HepG2 (cell line): ENCODE results near the gene SEMA3G. TPM values are rescaled to one million over a fixed set of nuclear protein-coding genes. Genes with fewer than 3 reads are reported as not detected.

Experiments
- ATAC-seq: fragments of 200-7000 bp; cut with Tn5 transposase; 3 replicates; pipeline ENCODE4 v1.9.1; 2020; ENCODE audit warnings: mild to moderate bottlenecking, moderate library complexity
- BruUV-seq: library from RNA; stranded (reverse); fragments of 400-500 nt; replicated peaks from 2 replicates; lab custom pipeline; 2021; lab: Mats Ljungman, UMichigan
- CTCF ChIA-PET: fragments of 300-600 bp; formaldehyde crosslinking; extraction: SDS; loops from one replicate; lab custom pipeline; 2021; ENCODE audit warnings: low total read pairs, inconsistent platforms, low intra/inter-chr PET ratio; lab: Yijun Ruan, JAX
- POLR2A ChIA-PET: fragments of 350-600 bp; sonication (Branson Sonifier 250); formaldehyde crosslinking; loops from one replicate; lab custom pipeline; 2020; ENCODE audit warnings: antibody characterized with exemption, inconsistent platforms; lab: Yijun Ruan, JAX
- DNase-seq: peaks from one replicate; pipeline ENCODE4 v3.0.0-alpha.2; 2015; ENCODE audit warnings: low spot score
- FAIRE-seq: peaks from 3 replicates; lab custom pipeline; 2011; peaks lifted over from hg19 to GRCh38; lab: Jason Lieb, UNC
- H2AFZ ChIP-seq: one replicate; pipeline ENCODE4 v1.6.1; 2011; ENCODE audit warnings: low read length, inconsistent platforms
- H3K27ac ChIP-seq: fragments of 300-600 bp; 3 replicates; pipeline ENCODE4 v1.8.0; 2011; ENCODE audit warnings: mixed run types, mild to moderate bottlenecking, mixed read lengths, low read length, inconsistent platforms; ENCODE audit not compliant: insufficient read depth; ENCODE audit errors: extremely low read length
- H3K27me3 ChIP-seq, 2 experiments: fragments of 200-600 bp in 1 of 2; 2 replicates in 1 of 2; 3 replicates in 1 of 2; pipeline versions ENCODE4 v1.6.0 to v1.8.0; 2011; ENCODE audit warnings: low read length in 2 of 2, mild to moderate bottlenecking in 2 of 2, moderate library complexity in 2 of 2, inconsistent platforms in 1 of 2; ENCODE audit not compliant: insufficient read depth in 2 of 2, control insufficient read depth in 1 of 2
- H3K36me3 ChIP-seq, 2 experiments: fragments of 200-600 bp in 1 of 2; replicated peaks in 1 of 2; 2 replicates in 1 of 2; 3 replicates in 1 of 2; pipeline versions ENCODE4 v1.5.1 to v1.8.0; 2011; ENCODE audit warnings: low read length in 2 of 2, inconsistent platforms in 1 of 2; ENCODE audit not compliant: insufficient read depth in 2 of 2, control insufficient read depth in 1 of 2
- H3K4me1 ChIP-seq: 2 replicates; pipeline ENCODE4 v1.5.1; 2012; ENCODE audit warnings: low read length, inconsistent platforms; ENCODE audit not compliant: insufficient read depth
- H3K4me2 ChIP-seq: 2 replicates; pipeline ENCODE4 v1.6.0; 2011; ENCODE audit warnings: low read depth, low read length, inconsistent platforms
- H3K4me3 ChIP-seq, 3 experiments: fragments of 200-600 bp in 1 of 3; sonication (generic), shearing (Covaris generic) in 1 of 3; replicated peaks in 1 of 3; 2 replicates each; pipeline ENCODE4 v1.5.1; 2011 to 2016; ENCODE audit warnings: low read length in 3 of 3, inconsistent platforms in 2 of 3, low read depth in 2 of 3, mild to moderate bottlenecking in 2 of 3, control low read depth in 1 of 3, mixed read lengths in 1 of 3; ENCODE audit not compliant: insufficient read depth in 1 of 3
- H3K79me2 ChIP-seq: one replicate; pipeline ENCODE4 v1.6.1; 2011; ENCODE audit warnings: low read length, inconsistent platforms; ENCODE audit not compliant: insufficient read depth
- H3K9ac ChIP-seq: 2 replicates; pipeline ENCODE4 v1.6.0; 2011; ENCODE audit warnings: mild to moderate bottlenecking, low read depth, low read length, inconsistent platforms; ENCODE audit not compliant: insufficient read depth
- H3K9me3 ChIP-seq: 2 replicates; pipeline ENCODE4 v1.5.1; 2012; ENCODE audit warnings: mild to moderate bottlenecking, low read length
- H4K20me1 ChIP-seq: 2 replicates; pipeline ENCODE4 v1.6.0; 2011; ENCODE audit warnings: inconsistent platforms, mild to moderate bottlenecking, low read length, moderate library complexity; ENCODE audit not compliant: insufficient read depth
- ARID4A ChIP-seq: sonication (generic); formaldehyde crosslinking; IDR thresholded peaks from 2 replicates; pipeline ENCODE4 v1.5.0; 2020; ENCODE audit warnings: mild to moderate bottlenecking, missing genetic modification reagents, borderline replicate concordance
- ARNTL ChIP-seq: sonication (generic); formaldehyde crosslinking; IDR thresholded peaks from 2 replicates; pipeline ENCODE4 v1.4.0; 2020; ENCODE audit warnings: mild to moderate bottlenecking, missing genetic modification reagents
- ATF7-NPFF ChIP-seq: sonication (generic); formaldehyde crosslinking; IDR thresholded peaks from 2 replicates; pipeline ENCODE4 v1.8.1; 2023; ENCODE audit warnings: mild to moderate bottlenecking, low read depth, missing genetic modification reagents, moderate library complexity
- CENPX ChIP-seq: sonication (generic); formaldehyde crosslinking; IDR thresholded peaks from 2 replicates; pipeline ENCODE4 v1.9.0; 2021; ENCODE audit warnings: mild to moderate bottlenecking, missing genetic modification reagents, moderate library complexity
- MAX ChIP-seq: IDR thresholded peaks from 2 replicates; pipeline ENCODE4 v1.6.1; 2012; ENCODE audit warnings: inconsistent platforms
- SAP130 ChIP-seq: IDR thresholded peaks from 2 replicates; pipeline ENCODE4 v1.6.1; 2016; ENCODE audit warnings: low read depth
- XRCC5 ChIP-seq: fragments of 200-400 bp; formaldehyde crosslinking; optimal IDR thresholded peaks from 2 replicates; pipeline ENCODE3; 2017; ENCODE audit warnings: mild to moderate bottlenecking, low read length
- ZBTB4 ChIP-seq: sonication (generic); formaldehyde crosslinking; IDR thresholded peaks from 2 replicates; pipeline ENCODE4 v1.4.0; 2020; ENCODE audit warnings: missing genetic modification reagents, mild to moderate bottlenecking, borderline replicate concordance
- ZFP91 ChIP-seq: sonication (generic); formaldehyde crosslinking; IDR thresholded peaks from 2 replicates; pipeline ENCODE4 v1.9.0; 2022; ENCODE audit warnings: missing genetic modification reagents, mild to moderate bottlenecking, borderline replicate concordance
- ZNF253 ChIP-seq: sonication (generic); formaldehyde crosslinking; IDR thresholded peaks from 2 replicates; pipeline ENCODE4 v1.8.0; 2022; ENCODE audit warnings: mild to moderate bottlenecking, missing genetic modification reagents, borderline replicate concordance
- ZNF350 ChIP-seq: sonication (generic); formaldehyde crosslinking; IDR thresholded peaks from 2 replicates; pipeline ENCODE4 v1.4.0; 2020; ENCODE audit warnings: mild to moderate bottlenecking, low read depth, missing genetic modification reagents, borderline replicate concordance
- ZNF570 ChIP-seq: sonication (generic); formaldehyde crosslinking; IDR thresholded peaks from 2 replicates; pipeline ENCODE4 v1.4.0; 2020; ENCODE audit warnings: mild to moderate bottlenecking, missing genetic modification reagents, borderline replicate concordance
- WGBS: methylation state at CpG from one replicate; pipeline ENCODE4 v1.1.6; 2017; ENCODE audit warnings: low lambda C conversion rate; 5-methylcytosine and 5-hydroxymethylcytosine counted together
- in situ Hi-C: cut with HindIII; loops from 2 replicates; pipeline ENCODE4 v1.10.0; 2017; ENCODE audit warnings: low pct_unique_long_range_greater_than_20kb; ENCODE audit not compliant: extremely low pct_ligation_motif_present
- intact Hi-C: fragments of 100-400 bp; cut with micrococcal nuclease; formaldehyde crosslinking; loops from one replicate; pipeline ENCODE4 v1.10.0; 2022; ENCODE audit not compliant: unreplicated experiment
- polyA plus RNA-seq, 8 experiments: library from polyadenylated mRNA; depleted of rRNA in 3 of 8; stranded (reverse) in 7 of 8; unstranded in 1 of 8; fragments of >200 nt; fragmentation: Illumina TruSeq in 4 of 8; extraction: Trizol in 4 of 8; gene quantifications; 2 replicates each; pipeline versions ENCODE4 v1.2.1 to v1.2.3, GENCODE V29; 2011 to 2016; ENCODE audit warnings: low read depth in 4 of 8, missing spikeins in 1 of 8, mixed read lengths in 1 of 8; ENCODE audit not compliant: insufficient read depth in 1 of 8
- total RNA-seq, 5 experiments: library from RNA; depleted of rRNA; stranded (reverse); fragments of >200 nt; fragmentation: Illumina TruSeq; extraction: Trizol; gene quantifications; 2 replicates each; pipeline ENCODE4 v1.2.3, GENCODE V29; 2016; ENCODE audit warnings: low read depth in 1 of 5

The SEMA3G gene
- total and polyA plus RNA-seq, 2 of the 13 experiments (the other 11 are each of a cell fraction or from before 2014, with no cell fraction given), result 6.1 to 8.3 TPM

- H3K27ac ChIP-seq, result peak overlapping the region; percentile 60
- in situ Hi-C loops (loop anchor here (10.0 kb wide), 1 partner anchor 230 kb away; the partner anchor contains the start of genes GNL3 and PBRM1), intact Hi-C loops (no loop called here)
- peak overlapping the region; percentile 93 for H3K4me2 ChIP-seq
- DNase-seq (no peak), FAIRE-seq (no peak), ATAC-seq (no peak)
- peaks cover 6 to 18% of the 10 kb centered on the region in 2 experiments; a peak in 4 of 5 replicates for H3K36me3 ChIP-seq
- POLR2A ChIA-PET, result interaction anchor here (0.6 to 2.5 kb wide), 4 partner anchors 9 to 223 kb away, joined by 3 to 11 read pairs (median 4); partner anchors contain the start of genes SEMA3G and TWF2
- no peak overlapping the region for H2AFZ ChIP-seq
- peaks cover 20% of the 10 kb centered on the region for H3K79me2 ChIP-seq
- H3K9ac ChIP-seq, result peak overlapping the region; percentile 64
- H3K9me3 ChIP-seq, result no peaks in the 10 kb centered on the region
- BruUV-seq, result no TSS peak
- CTCF ChIA-PET, result no interaction called here
- H4K20me1 ChIP-seq, result no peaks in the 10 kb centered on the region
- 14% methylated on average over 8 of the region's 8 CpGs for WGBS
- H3K27me3 ChIP-seq, result no peaks in the 10 kb centered on the region; a peak in 1 of 5 replicates
- H3K4me3 ChIP-seq, result peak overlapping the region; percentile 58 to 96 (median 92)
- H3K4me1 ChIP-seq, result peaks cover 76% of the 10 kb centered on the region
- 0 out of 2 replicates have a peak, but pooled peaks have one; percentile 11 for TF ChIP-seq ZNF350 (CRISPR knock-in tag)
- TF ChIP-seq MAX, result peak; percentile 9; the same call in 1 of the 2 replicates
- 0 out of 2 replicates have a peak, but pooled peaks have one; percentile 15 for TF ChIP-seq ZNF253
- no peak for TF ChIP-seq SAP130
- no peak for TF ChIP-seq CENPX (CRISPR knock-in tag)
- peak; percentile 32; the same call in 1 of the 2 replicates for TF ChIP-seq ATF7-NPFF
- no peak for TF ChIP-seq ZFP91 (CRISPR knock-in tag)
- no peak for TF ChIP-seq ARID4A
- TF ChIP-seq ZBTB4 (CRISPR knock-in tag), result 0 out of 2 replicates have a peak, but pooled peaks have one; percentile 14
- 0 out of 2 replicates have a peak, but pooled peaks have one; percentile 7 for TF ChIP-seq ARNTL (CRISPR knock-in tag)
- TF ChIP-seq XRCC5, result peak; percentile 10
- no peak for TF ChIP-seq ZNF570 (CRISPR knock-in tag)
Measured at GRCh38 chr3:52454250-52454937, 9.5 kb upstream of the SEMA3G start.
